Hypothalamus (tissue), 51 donors: Measurements from ENCODE around the gene FAM193B.

Source experiments
- DNase-seq, 51 donors: peaks; one replicate each; lab custom pipeline; 2025; lab: John Stamatoyannopoulos, UW

FAM193B gene

GRCh38 chr5:177474002-177474476, 80.3 kb downstream of the FAM193B start:
- no peak for DNase-seq

GRCh38 chr5:177473443-177474001, 80.8 kb downstream of the FAM193B start, which contains the start of gene DBN1:
Gene DBN1 (minus strand): TSS chr5:177473634. CDS start chr5:177473521, 113 bp downstream.
- DNase-seq = peak in 15 of 51 donors; percentile 9 to 63 (median 31)

GRCh38 chr5:177472460-177473442, 81.6 kb downstream of the FAM193B start:
- peak in 1 of 51 donors; percentile 14 for DNase-seq

GRCh38 chr5:177471610-177472356, 82.6 kb downstream of the FAM193B start:
- peak in 1 of 51 donors; percentile 41 for DNase-seq

GRCh38 chr5:177470759-177471536, 83.4 kb downstream of the FAM193B start:
- DNase-seq = no peak
